GM19328 (cell line): ENCODE results near the gene ABCA4.

Experiments used
- ATAC-seq: cut with Tn5 transposase; IDR thresholded peaks from one replicate; pipeline ENCODE4 v1.9.1; 2021; ENCODE audit warnings: mild to moderate bottlenecking, moderate library complexity; ENCODE audit not compliant: unreplicated experiment

ABCA4 gene

GRCh38 chr1:94031154-94031553 lies 89.8 kb downstream of the ABCA4 start:
- no peak for ATAC-seq

DNA sequence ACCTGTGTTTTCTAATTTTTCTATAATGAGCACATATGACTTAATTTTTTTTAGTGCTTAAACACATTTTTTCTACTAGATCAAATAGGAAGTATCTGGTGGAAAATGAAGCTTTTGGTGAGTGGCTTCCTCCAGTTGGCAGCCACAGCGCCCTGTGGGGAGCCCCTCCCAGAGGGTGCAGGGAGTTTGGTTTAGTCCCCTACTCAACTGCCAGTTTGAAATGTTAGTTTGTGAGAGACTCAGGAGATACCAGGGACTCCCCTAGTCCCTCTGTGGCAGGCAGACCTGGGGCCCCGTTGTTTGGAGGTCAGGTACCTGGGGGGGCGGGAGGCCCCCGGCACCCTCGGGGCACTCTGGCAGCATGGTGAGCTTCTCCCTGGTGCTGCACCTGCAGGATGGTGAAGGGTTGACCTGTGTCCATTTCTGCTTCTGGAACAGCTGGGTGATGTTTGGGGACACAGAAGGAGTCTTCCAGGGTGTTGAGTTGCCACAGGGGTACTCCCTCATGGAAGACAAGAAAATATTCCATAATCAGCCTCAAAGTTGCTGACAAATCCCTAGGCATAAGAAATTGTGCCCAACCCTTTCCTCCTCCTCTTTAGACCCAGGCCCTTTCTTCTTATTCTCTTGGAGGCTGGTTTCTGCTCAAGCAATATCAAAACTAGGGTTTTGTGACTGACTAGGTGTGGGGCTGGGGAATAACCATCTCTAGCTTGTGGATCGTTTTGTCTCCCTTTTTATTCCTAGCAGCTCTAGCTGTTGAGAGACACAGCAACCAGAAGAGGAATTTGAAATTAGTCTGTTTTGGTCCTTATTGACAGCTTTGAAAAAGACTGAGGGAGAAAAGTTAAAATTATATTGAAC lies 91.6 kb downstream of the ABCA4 start:
- no peak for ATAC-seq

- ATAC-seq, result no peak
These were observed 93.0 kb downstream of the ABCA4 start for GRCh38 chr1:94027721-94028515.

GRCh38 chr1:94026619-94027380 lies 94.1 kb downstream of the ABCA4 start:
- no peak for ATAC-seq

DNA sequence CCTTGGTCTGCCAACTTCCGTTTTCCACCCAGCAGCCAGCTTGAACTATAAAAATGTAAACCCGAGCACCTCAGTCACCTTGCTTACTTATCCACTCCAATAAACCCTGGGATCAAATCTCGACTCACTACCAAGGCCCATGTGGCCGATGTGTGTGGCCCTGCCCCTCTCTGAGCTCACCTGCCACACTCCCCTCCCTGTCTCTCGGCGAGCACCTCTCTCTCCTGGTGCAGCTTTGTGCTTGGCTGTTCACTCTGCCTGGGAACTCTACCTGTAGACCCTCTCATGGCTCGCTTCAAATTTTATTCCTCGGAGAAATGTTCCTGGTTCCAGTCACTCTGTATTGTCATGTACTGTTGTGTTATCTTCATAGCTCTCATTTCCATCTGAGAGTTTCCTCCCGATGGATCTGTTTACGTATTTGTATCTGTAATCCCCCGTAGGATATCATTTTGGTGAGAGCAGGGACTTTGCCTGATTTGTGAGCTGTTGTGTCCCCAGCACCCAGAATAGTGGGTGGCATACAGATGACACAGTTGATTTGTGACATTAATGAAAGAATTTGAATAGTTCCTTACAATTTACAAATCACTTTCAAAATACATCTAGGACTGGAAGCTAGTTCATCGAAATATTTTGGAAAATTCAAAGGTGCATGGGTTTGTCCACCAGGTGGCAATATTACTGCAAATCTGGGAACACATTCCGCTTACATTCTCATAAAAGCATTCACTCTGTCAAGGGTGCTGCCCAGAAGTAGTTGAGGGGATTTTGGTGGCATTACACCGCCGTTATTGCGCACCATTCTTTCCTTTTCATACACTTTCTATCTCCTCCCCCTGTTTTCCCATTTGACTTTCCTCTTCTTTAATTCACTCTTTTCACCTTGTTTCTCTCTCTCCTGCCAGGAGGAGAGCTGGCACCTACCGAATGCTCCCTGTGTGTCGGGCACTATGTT lies 95.3 kb downstream of the ABCA4 start:
- ATAC-seq, result no peak

GRCh38 chr1:94024104-94024792 lies 96.7 kb downstream of the ABCA4 start:
- ATAC-seq, result no peak

- no peak for ATAC-seq
These were observed 98.3 kb downstream of the ABCA4 start for GRCh38 chr1:94022471-94023189.

DNA sequence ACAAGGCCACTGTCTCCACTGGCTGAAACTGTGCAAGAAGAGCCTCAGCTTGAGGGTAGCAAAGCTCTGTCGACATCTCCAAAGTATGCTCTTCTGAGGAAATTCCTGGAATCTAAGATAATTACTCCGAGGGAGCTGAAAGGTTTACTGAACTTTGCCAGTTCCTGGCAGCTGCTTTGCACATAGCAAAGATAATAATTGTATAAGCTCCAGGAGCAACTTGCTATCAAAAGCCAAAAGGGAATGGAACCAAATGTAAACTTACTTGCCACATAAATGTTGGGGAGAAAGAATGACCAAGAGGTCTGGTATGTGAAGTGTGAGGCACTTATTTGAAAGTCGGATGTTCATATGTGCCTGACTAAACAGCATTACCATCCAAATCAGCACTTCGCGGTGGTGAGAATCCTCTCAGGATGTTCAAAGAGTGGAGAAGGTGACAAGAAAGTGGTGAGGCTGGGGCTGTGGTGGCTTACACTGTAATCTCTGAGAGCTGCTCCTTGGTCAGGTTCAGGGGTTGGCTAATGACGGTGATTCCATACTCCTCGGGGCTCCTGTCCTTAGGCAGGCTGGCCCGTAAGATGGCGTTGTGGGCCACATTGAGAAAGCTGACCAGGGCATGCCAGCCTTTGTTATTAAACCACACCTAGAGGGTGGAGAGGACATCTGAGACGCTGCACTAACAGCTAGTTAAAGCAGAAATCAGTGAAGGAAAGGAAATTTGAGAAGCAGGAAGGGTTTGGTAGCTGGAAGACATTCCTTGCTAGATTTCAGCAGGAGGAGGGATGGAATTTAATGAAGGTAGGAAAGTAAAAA lies 100.0 kb downstream of the ABCA4 start:
- ATAC-seq, result no peak

GRCh38 chr1:94019327-94019726 lies 101.6 kb downstream of the ABCA4 start:
- no peak for ATAC-seq

DNA sequence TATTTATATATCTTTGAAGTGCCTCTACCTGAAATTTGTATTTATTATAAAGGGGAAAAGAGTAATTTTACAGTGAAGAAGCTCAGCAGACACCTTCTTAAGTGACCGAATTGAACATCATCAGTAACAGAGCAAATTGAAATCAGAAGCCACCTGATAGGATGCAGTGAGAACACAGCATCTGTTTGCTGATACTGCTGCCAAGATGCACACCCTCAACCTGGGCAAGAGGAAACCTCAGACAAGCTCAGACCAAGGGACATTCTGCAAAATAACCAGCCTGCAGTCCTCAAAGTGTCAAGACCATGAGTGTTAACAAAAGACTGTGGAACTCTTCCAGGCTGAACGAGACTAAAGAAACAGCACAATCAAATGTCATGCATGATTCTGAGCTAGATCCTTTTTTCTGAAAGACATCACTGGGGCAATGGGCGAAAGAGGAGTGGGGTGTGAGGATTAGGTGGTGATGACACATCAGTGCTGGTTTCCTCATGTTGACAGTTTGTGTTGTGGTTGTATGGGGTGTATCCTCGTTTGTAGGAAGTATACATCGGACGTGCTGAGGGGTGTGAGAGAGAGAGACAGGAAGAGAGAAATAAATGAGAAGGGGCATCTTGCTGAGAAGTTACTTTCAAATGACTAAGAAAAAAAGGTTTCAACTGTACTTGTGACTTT lies 103.7 kb downstream of the ABCA4 start:
- ATAC-seq, result no peak

DNA sequence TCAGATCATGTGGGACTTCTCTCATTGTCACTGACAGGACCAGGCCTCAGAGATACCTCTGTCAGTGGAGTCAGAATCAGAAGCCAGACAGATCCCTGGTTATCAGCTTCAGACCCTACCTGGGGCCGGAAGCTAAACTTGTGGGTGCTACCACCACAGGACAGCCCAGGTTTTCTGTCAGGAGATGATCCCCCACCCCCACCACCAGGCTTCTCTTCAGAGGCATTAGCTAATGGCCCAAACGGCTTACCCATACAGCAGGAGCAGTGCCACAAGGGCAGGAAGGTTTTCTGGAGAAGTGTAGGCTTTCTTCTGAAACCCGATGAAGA lies 105.5 kb downstream of the ABCA4 start:
- no peak for ATAC-seq

- no peak for ATAC-seq
These were observed 106.1 kb downstream of the ABCA4 start for GRCh38 chr1:94014635-94015488.

DNA sequence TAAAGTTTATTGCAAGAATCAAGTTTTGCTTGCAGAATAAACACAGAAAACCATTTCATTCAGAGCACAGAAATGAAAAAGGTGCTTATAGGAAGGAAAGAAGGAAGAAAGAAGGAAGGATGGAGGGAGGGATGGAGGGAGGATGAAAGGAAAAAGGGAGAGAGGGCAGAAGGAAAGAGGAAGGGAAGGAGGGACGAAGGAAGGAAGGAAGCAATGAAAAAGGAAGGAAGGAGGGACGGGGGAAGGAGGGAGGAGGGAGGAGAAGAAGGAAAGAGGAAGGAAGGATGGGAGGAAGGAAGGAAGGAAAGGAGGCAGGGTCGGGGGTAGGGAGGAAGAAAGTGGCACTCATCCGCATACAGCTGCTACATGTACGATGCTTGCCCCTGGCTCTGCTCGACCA lies 106.9 kb downstream of the ABCA4 start:
- ATAC-seq, result no peak

GRCh38 chr1:94013367-94013878 lies 107.5 kb downstream of the ABCA4 start:
- ATAC-seq, result no peak

GRCh38 chr1:94012708-94013366 lies 108.1 kb downstream of the ABCA4 start:
- no peak for ATAC-seq
